Duodenal mucosa (tissue), 2 donors: ENCODE data around the gene RILPL1.
"Not testable (repeated sequence)": the region's sequence is repeated elsewhere in the genome, so short reads cannot be mapped to it uniquely, and the experiment has no call there.

Source experiments
- H3K27ac ChIP-seq: one replicate; pipeline ENCODE4 v1.7.0; 2013; ENCODE audit warnings: low read depth, low read length
- H3K27me3 ChIP-seq, 2 donors: one replicate each; pipeline ENCODE4 v1.7.0; 2013; ENCODE audit warnings: low read length in 2 of 2, control low read depth in 1 of 2; ENCODE audit not compliant: insufficient read depth in 2 of 2, control insufficient read depth in 1 of 2
- H3K36me3 ChIP-seq, 2 donors: one replicate each; pipeline ENCODE4 v1.7.0; 2013; ENCODE audit warnings: low read length in 2 of 2, control low read depth in 1 of 2; ENCODE audit not compliant: insufficient read depth in 2 of 2, control insufficient read depth in 1 of 2
- H3K4me1 ChIP-seq, 2 donors: one replicate each; pipeline ENCODE4 v1.7.0; 2013; ENCODE audit warnings: low read length in 2 of 2, control low read depth in 1 of 2; ENCODE audit not compliant: insufficient read depth in 2 of 2, control insufficient read depth in 1 of 2
- H3K4me3 ChIP-seq, 2 donors: one replicate each; pipeline ENCODE4 v1.7.0; 2013; ENCODE audit warnings: low read length in 2 of 2, low read depth in 1 of 2
- H3K9ac ChIP-seq, 2 donors: one replicate each; pipeline ENCODE4 v1.7.0; 2013; ENCODE audit warnings: low read length in 2 of 2, low read depth in 1 of 2
- H3K9me3 ChIP-seq, 2 donors: one replicate each; pipeline ENCODE4 v1.7.0; 2013; ENCODE audit warnings: low read length in 2 of 2, control low read depth in 1 of 2; ENCODE audit not compliant: control insufficient read depth in 1 of 2

Gene RILPL1

GRCh38 chr12:123516216-123516780 is 17.2 kb downstream of the RILPL1 start:
- Histone ChIP-seq H3K4me3 (no peak overlapping the region), H3K27ac (no peak overlapping the region), H3K9me3 (no peaks in the 10 kb centered on the region), H3K4me1 (peaks cover 6 to 8% of the 10 kb centered on the region in 2 donors), H3K9ac (no peak overlapping the region), H3K36me3 (peaks cover 0 to 26% of the 10 kb centered on the region in 2 donors), H3K27me3 (no peaks in the 10 kb centered on the region)

- not testable (repeated sequence) for H3K9me3 ChIP-seq, H3K4me3 ChIP-seq, H3K4me1 ChIP-seq, H3K9ac ChIP-seq, H3K27me3 ChIP-seq, H3K27ac ChIP-seq
- peaks cover 0 to 27% of the 10 kb centered on the region in 2 donors for H3K36me3 ChIP-seq
These were observed 18.8 kb downstream of the RILPL1 start for GRCh38 chr12:123514582-123515221.

GRCh38 chr12:123513805-123514204 is 19.7 kb downstream of the RILPL1 start:
- H3K27me3 ChIP-seq: no peaks in the 10 kb centered on the region
- H3K27ac ChIP-seq: no peak overlapping the region
- no peak overlapping the region for H3K4me3 ChIP-seq
- no peaks in the 10 kb centered on the region for H3K9me3 ChIP-seq
- H3K4me1 ChIP-seq: no peaks in the 10 kb centered on the region
- peaks cover 0 to 23% of the 10 kb centered on the region in 2 donors for H3K36me3 ChIP-seq
- no peak overlapping the region for H3K9ac ChIP-seq

GRCh38 chr12:123512838-123513665 is 20.5 kb downstream of the RILPL1 start:
- Histone ChIP-seq H3K4me3 (no peak overlapping the region), H3K9me3 (no peaks in the 10 kb centered on the region), H3K9ac (no peak overlapping the region), H3K36me3 (peaks cover 0 to 23% of the 10 kb centered on the region in 2 donors), H3K27ac (no peak overlapping the region), H3K27me3 (no peaks in the 10 kb centered on the region), H3K4me1 (no peaks in the 10 kb centered on the region)

- no peak overlapping the region for H3K4me3 ChIP-seq
- no peaks in the 10 kb centered on the region for H3K4me1 ChIP-seq
- H3K27me3 ChIP-seq: no peaks in the 10 kb centered on the region
- no peak overlapping the region for H3K9ac ChIP-seq
- no peak overlapping the region for H3K27ac ChIP-seq
- peaks cover 0 to 7% of the 10 kb centered on the region in 2 donors for H3K36me3 ChIP-seq
- H3K9me3 ChIP-seq: no peaks in the 10 kb centered on the region
These were observed 26.7 kb downstream of the RILPL1 start for GRCh38 chr12:123506843-123507236.

GRCh38 chr12:123506059-123506842 is 27.3 kb downstream of the RILPL1 start:
- Histone ChIP-seq H3K9me3 (no peaks in the 10 kb centered on the region), H3K27ac (no peak overlapping the region), H3K36me3 (peaks cover 0 to 5% of the 10 kb centered on the region in 2 donors), H3K4me3 (no peak overlapping the region), H3K9ac (no peak overlapping the region), H3K4me1 (no peaks in the 10 kb centered on the region), H3K27me3 (no peaks in the 10 kb centered on the region)

- Histone ChIP-seq H3K4me3 (no peak overlapping the region), H3K9me3 (no peaks in the 10 kb centered on the region), H3K36me3 (peaks cover 0 to 6% of the 10 kb centered on the region in 2 donors), H3K27ac (no peak overlapping the region), H3K9ac (no peak overlapping the region), H3K4me1 (no peaks in the 10 kb centered on the region), H3K27me3 (no peaks in the 10 kb centered on the region)
These were observed 31.3 kb downstream of the RILPL1 start for GRCh38 chr12:123502163-123502704.

GRCh38 chr12:123499332-123499731 is 34.2 kb downstream of the RILPL1 start:
- Histone ChIP-seq H3K27ac (no peak overlapping the region), H3K9me3 (no peaks in the 10 kb centered on the region), H3K4me3 (no peak overlapping the region), H3K9ac (no peak overlapping the region), H3K36me3 (peaks cover 0 to 6% of the 10 kb centered on the region in 2 donors), H3K27me3 (no peaks in the 10 kb centered on the region), H3K4me1 (no peaks in the 10 kb centered on the region)

GRCh38 chr12:123498126-123498825 is 35.2 kb downstream of the RILPL1 start:
- Histone ChIP-seq H3K9me3 (no peaks in the 10 kb centered on the region), H3K36me3 (peaks cover 0 to 6% of the 10 kb centered on the region in 2 donors), H3K9ac (no peak overlapping the region), H3K27ac (no peak overlapping the region), H3K4me3 (no peak overlapping the region), H3K27me3 (no peaks in the 10 kb centered on the region), H3K4me1 (no peaks in the 10 kb centered on the region)
